Measurements from ENCODE around the gene NOTUM.

GRCh38 chr17:81968396-81968745 lies 7.4 kb upstream of the NOTUM start:
- no peak for TF ChIP-seq CTCF (conservative IDR thresholded peaks at IDR 0.05; ENCODE audit: low read depth, low read length)
- no peak for TF ChIP-seq EZH2phosphoT487 (IDR thresholded peaks at IDR 0.05; ENCODE audit: borderline replicate concordance, low read length)
